ENCODE data around the gene PADI4. TPM values are rescaled to one million over a fixed set of nuclear protein-coding genes. Genes with fewer than 3 reads are reported as not detected.

PADI4 gene
- total and polyA plus RNA-seq, 2 of the 4 experiments (the other 2 are of a cell fraction) = not detected

- Histone ChIP-seq H2AK9ac (replicated peaks; ENCODE audit: low read depth, low read length, poor library complexity) (no peak overlapping the region), H2BK5ac (ENCODE audit: low read depth, low read length, poor library complexity, severe bottlenecking) (no peak overlapping the region), H3K9me1 (ENCODE audit: insufficient read depth, low read length) (no peaks in the 10 kb centered on the region), H2AFZ (replicated peaks; ENCODE audit: low read length, poor library complexity) (peak overlapping the region; percentile 43), H3K14ac (replicated peaks; ENCODE audit: low read depth, low read length) (no peak overlapping the region), H3K4me1 (ENCODE audit: control insufficient read depth, insufficient read depth, low read length) (no peaks in the 10 kb centered on the region), H2BK20ac (ENCODE audit: low read depth, low read length) (no peak overlapping the region), H2BK120ac (ENCODE audit: low read depth, low read length) (no peak overlapping the region), H4K91ac (ENCODE audit: insufficient read depth, low read depth, low read length) (no peak overlapping the region), H3K56ac (ENCODE audit: extremely low read depth, insufficient read depth, low read length) (no peak overlapping the region), H3K27ac (ENCODE audit: insufficient read depth, low read length) (no peak overlapping the region), H3K27me3 (ENCODE audit: control insufficient read depth, insufficient read depth, low read length) (peaks cover 33% of the 10 kb centered on the region), H3K4ac (ENCODE audit: low read depth, low read length) (no peak overlapping the region), H3K4me3 (ENCODE audit: insufficient read depth, low read depth, low read length) (no peak overlapping the region), H4K5ac (ENCODE audit: low read depth, low read length) (no peak overlapping the region), H3K18ac (ENCODE audit: low read depth, low read length) (no peak overlapping the region), H3K23ac (ENCODE audit: low read depth, low read length) (no peak overlapping the region), H2BK15ac (ENCODE audit: low read depth, low read length) (no peak overlapping the region), H4K20me1 (ENCODE audit: insufficient read depth, low read length) (no peaks in the 10 kb centered on the region), H4K8ac (ENCODE audit: low read depth in 2 of 2, low read length in 2 of 2) (no peak overlapping the region), H3K36me3 (ENCODE audit: control insufficient read depth, insufficient read depth, low read length) (no peaks in the 10 kb centered on the region), H3K9me3 (ENCODE audit: control insufficient read depth, insufficient read depth, low read length) (no peaks in the 10 kb centered on the region), H3K79me1 (ENCODE audit: low read depth in 1 of 2, low read length in 2 of 2) (no peaks in the 10 kb centered on the region), H2AK5ac (ENCODE audit: low read depth, low read length) (no peak overlapping the region), H3K9ac (ENCODE audit: low read depth, low read length) (no peak overlapping the region), H3K4me2 (ENCODE audit: low read depth, low read length) (no peak overlapping the region)
- 50% methylated on average over 7 of the region's 12 CpGs; no CpG with 5 or more reads in 1 of the 2 experiments for WGBS, 2 experiments (ENCODE audit: extremely low coverage in 2 of 2, insufficient read length in 1 of 2)
- intact Hi-C loops (cut with micrococcal nuclease) = no loop called here
- in situ Hi-C loops (cut with MboI; ENCODE audit: low sequenced_read_pairs) = no loop called here
- BruUV-seq (replicated peaks) = no TSS peak
- ChIA-PET POLR2A (ENCODE audit: unreplicated experiment) (no interaction called here), CTCF (no interaction called here)
- dilution Hi-C loops (cut with HindIII; ENCODE audit: low sequenced_read_pairs, unreplicated experiment) = no loop called here
- no peak for ATAC-seq (ENCODE audit: low read depth)
- DNase-seq = no peak
- TF ChIP-seq CHD1 (IDR thresholded peaks at IDR 0.05; ENCODE audit: low read depth, low read length) = no peak
- no peak for TF ChIP-seq BHLHE40 (IDR thresholded peaks at IDR 0.05; ENCODE audit: low read depth, low read length)
- TF ChIP-seq MAZ (IDR thresholded peaks at IDR 0.05; ENCODE audit: borderline replicate concordance, low read depth, low read length) = no peak
- no peak for TF ChIP-seq RAD21 (IDR thresholded peaks at IDR 0.05; ENCODE audit: low read length)
- no peak for TF ChIP-seq MXI1 (IDR thresholded peaks at IDR 0.05; ENCODE audit: borderline replicate concordance, low read depth, low read length)
- no peak for TF ChIP-seq NFE2L2 (IDR thresholded peaks at IDR 0.05; ENCODE audit: low read depth, low read length)
- no peak for TF ChIP-seq RCOR1 (IDR thresholded peaks at IDR 0.05; ENCODE audit: insufficient replicate concordance, low read length)
- TF ChIP-seq, protein P1, sequence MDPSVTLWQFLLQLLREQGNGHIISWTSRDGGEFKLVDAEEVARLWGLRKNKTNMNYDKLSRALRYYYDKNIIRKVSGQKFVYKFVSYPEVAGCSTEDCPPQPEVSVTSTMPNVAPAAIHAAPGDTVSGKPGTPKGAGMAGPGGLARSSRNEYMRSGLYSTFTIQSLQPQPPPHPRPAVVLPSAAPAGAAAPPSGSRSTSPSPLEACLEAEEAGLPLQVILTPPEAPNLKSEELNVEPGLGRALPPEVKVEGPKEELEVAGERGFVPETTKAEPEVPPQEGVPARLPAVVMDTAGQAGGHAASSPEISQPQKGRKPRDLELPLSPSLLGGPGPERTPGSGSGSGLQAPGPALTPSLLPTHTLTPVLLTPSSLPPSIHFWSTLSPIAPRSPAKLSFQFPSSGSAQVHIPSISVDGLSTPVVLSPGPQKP (IDR thresholded peaks at IDR 0.05; ENCODE audit: borderline replicate concordance, low read depth, low read length) = no peak
- no peak for TF ChIP-seq SMC3 (IDR thresholded peaks at IDR 0.05; ENCODE audit: low read depth, low read length)
- TF ChIP-seq CEBPB (IDR thresholded peaks at IDR 0.05; ENCODE audit: low read depth, low read length) = no peak
- TF ChIP-seq, protein P2, sequence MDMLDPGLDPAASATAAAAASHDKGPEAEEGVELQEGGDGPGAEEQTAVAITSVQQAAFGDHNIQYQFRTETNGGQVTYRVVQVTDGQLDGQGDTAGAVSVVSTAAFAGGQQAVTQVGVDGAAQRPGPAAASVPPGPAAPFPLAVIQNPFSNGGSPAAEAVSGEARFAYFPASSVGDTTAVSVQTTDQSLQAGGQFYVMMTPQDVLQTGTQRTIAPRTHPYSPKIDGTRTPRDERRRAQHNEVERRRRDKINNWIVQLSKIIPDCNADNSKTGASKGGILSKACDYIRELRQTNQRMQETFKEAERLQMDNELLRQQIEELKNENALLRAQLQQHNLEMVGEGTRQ (IDR thresholded peaks at IDR 0.05; ENCODE audit: low read depth, low read length) = no peak
- TF ChIP-seq MAFK (IDR thresholded peaks at IDR 0.05; ENCODE audit: low read depth, low read length) = no peak
- TF ChIP-seq, protein P3, sequence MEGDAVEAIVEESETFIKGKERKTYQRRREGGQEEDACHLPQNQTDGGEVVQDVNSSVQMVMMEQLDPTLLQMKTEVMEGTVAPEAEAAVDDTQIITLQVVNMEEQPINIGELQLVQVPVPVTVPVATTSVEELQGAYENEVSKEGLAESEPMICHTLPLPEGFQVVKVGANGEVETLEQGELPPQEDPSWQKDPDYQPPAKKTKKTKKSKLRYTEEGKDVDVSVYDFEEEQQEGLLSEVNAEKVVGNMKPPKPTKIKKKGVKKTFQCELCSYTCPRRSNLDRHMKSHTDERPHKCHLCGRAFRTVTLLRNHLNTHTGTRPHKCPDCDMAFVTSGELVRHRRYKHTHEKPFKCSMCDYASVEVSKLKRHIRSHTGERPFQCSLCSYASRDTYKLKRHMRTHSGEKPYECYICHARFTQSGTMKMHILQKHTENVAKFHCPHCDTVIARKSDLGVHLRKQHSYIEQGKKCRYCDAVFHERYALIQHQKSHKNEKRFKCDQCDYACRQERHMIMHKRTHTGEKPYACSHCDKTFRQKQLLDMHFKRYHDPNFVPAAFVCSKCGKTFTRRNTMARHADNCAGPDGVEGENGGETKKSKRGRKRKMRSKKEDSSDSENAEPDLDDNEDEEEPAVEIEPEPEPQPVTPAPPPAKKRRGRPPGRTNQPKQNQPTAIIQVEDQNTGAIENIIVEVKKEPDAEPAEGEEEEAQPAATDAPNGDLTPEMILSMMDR (conservative IDR thresholded peaks at IDR 0.05; ENCODE audit: low read depth, low read length) = no peak
- no peak for TF ChIP-seq RFX5 (IDR thresholded peaks at IDR 0.05; ENCODE audit: low read depth, low read length)
- TF ChIP-seq POLR2A (IDR thresholded peaks at IDR 0.05; ENCODE audit: low read depth, low read length) = no peak
- TF ChIP-seq FOS (IDR thresholded peaks at IDR 0.05; ENCODE audit: low read depth, low read length) = no peak
These were observed 48.5 kb downstream of the PADI4 start for GRCh38 chr1:17356387-17357026.

All from IMR-90 (cell line).